ENCODE results near the gene BAIAP3.

Gene BAIAP3

DNA sequence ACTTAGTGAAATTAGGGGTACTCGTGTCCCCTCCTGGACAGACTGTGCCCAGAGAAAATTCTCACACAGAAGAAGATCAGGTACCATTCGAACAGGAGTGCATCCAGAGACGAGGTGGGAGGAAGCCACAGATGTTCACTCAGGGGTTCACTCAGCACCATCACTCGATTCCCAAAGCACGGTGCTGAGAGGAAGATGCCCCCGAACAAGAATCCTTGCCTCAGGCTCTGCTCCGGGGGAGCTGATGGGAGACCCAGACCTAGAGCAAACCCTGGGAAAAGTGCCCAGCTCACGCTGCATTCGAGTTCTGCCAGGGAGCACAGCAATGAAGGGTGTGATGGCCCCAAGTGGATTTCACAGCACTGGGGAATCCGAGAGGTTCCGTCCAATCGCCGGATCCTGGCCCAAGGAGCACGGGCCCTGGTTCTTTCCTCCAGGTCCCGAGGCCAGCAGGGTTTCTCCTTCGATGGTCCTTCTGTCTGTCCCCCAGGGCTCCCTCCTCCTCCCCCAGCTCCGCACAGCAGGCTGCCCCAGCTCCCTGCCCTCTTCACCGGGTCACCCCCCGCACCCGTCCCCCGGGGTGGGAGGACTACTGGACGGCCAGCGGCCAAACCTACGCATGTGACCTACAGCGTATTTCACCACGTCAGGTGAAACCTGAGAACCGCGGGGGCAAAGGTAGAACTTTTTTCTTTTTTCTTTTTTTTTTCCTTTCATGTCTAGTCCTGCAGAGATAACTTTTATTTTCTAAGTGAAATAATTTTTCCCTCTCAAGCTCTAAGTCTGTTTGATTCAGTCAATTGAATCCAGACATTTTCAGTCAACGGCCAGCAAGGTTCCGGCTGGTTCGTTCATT, 34.2 kb upstream of the BAIAP3 start:
- DNase-seq (ENCODE audit: low read depth in 2 of 2) = no peak

DNA sequence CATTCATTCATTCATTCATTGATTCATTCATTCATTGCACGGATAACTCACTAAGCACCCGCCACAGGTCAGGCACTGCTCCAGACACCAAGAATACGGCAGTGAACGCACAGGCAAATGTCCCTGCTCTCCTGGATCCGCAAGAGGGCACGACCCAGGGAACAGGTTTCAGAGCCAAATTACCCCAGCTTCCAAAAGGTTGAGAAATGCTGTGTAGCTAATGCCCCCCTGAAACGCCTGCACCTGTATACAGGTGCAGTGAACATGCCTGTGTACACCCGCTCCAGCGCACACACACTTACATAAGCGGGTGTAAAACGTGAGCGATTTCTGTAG, 33.6 kb upstream of the BAIAP3 start:
- DNase-seq (ENCODE audit: low read depth in 2 of 2) = no peak

DNA sequence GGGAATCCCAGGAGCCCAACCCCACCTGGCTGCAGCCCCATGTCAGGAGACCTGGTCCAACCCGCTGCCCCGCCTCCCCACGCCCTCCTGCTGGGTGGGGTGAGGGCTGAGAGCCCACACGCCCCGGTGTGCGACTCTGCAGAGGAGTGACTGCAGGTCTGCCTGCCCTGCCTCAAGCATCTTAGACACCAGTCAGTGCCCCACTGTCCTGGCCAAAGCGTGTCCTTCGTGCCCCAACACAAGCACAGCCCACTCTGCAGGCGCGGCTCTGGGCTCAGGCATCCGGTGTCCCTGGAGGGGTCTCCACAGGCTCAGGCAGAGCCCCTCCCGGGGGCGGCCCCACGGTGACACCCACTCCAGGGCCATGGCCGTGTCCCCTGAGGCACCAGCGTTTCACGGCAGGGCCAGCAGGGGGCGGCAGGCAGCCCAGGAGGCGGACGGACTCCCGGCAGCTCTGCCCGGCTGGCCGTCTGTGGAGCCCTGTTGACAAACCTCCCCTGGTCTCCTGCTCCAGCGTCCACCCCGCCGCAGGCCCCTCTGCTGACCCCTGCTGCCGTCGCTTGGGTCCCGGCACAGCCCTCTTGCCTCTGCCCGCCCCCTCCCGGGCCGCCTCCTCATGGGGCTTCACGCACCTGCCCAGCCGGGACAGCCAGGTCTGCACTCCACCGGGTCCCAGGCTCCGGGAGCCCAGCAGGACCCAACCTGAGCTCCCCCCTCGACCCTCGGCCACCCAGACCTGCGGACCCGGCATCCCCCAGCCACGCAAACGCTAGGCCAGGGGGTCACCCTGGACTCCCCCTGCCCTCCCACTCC, 32.6 kb upstream of the BAIAP3 start:
- DNase-seq (ENCODE audit: low read depth in 2 of 2) = peak; percentile 38 to 40

DNA sequence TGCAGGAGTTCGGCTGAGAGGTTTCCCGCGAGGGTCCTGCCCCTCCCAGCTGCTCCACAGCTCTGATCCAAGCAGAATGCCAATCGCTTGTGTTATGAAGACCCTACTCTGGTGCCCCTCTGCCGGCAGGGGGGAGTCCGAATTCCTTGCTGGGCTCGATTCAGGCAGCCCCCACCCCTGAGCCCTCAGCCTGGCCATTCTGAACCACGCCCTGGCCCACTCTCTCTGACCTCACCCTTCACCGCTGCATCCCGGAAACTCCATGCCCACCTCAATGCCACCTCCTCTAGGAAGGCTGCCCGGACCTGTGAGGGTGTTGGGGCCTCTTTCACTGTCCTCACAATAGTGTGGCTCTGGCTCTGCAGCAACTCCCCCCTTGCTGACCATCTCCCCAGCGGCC, 31.9 kb upstream of the BAIAP3 start:
- DNase-seq (ENCODE audit: low read depth in 2 of 2) = no peak

DNA sequence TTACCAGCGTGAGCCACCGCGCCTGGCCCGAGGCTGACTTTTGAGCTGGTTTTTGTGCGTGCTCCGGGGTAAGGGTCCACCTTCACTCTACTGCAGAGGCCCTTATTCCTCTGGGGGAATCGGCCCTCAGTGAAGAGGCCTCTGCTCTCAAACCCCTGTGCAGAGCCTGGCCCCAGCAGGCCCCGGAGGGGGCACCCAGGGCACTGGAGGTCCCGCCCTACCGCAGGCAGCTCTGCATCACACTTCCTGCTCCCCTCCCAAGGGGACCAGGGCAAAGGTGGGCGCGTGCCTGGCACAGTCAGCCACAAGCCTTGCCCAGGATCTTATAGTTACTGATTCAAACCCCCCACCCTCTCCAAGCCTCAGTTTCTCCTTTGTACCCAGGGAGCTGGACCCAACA, 27.6 kb upstream of the BAIAP3 start:
- DNase-seq (ENCODE audit: low read depth in 2 of 2) = no peak

DNA sequence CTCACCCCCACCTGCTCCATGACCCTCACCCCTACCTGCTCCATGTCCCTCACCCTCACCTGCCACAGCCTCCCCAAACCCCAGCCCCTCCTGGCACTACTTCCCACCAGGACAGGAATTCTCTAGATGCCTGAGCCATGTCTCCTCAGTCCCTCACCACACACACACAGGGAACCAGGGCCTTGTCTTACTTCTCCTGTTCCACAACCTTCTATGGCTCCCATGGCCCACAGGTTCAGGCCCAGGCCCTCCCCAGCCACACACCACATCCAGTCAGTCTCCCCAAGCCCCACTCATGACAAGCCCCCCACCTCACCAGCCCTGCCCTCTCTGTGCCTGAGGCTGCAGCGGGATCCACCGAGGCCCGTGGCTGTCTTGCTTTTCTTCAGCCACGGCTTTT, 27.1 kb upstream of the BAIAP3 start:
- no peak for DNase-seq (ENCODE audit: low read depth in 2 of 2)

DNA sequence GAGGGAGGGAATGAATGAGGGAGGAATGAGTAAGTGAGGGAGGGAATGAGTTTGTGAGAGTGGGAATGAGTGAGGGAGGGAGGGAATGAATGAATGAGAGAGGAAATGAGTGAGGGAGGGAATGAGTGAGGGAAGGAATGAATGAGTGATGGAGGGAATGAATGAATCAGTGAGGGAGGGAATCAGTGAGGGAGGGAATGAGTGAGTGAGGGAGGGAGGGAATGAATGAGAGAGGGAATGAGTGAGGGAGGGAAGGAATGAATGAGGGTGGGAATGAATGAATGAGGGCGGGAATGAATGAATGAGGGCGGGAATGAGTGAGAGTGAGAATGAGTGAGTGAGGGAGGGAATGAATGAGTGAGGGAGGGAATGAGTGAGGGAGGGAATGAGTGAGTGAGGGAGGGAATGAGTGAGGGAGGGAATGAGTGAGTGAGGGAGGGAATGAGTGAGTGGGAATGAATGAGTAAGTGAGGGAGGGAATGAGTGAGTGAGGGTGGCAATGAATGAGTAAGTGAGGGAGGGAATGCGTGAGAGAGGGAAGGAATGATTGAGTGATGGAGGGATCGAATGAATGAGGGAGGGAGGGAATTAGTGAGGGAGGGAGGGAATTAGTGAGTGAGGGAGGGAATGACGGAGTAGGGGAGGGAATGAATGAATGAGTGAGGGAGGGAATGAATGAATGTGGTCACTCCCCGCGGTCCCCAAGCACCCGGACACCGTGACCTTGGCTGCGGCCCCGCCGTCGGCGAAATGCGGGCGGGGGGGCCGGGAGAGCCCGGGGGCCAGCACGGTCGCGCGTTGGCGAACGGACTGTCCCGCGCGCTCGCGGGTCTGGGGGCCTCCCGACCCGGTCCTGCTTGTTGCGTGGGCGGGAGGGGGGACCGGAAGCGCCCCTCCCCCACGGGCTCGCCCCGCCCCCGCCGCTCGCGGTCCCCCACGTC, 25.1 kb upstream of the BAIAP3 start:
- no peak for DNase-seq (ENCODE audit: low read depth in 2 of 2)

DNA sequence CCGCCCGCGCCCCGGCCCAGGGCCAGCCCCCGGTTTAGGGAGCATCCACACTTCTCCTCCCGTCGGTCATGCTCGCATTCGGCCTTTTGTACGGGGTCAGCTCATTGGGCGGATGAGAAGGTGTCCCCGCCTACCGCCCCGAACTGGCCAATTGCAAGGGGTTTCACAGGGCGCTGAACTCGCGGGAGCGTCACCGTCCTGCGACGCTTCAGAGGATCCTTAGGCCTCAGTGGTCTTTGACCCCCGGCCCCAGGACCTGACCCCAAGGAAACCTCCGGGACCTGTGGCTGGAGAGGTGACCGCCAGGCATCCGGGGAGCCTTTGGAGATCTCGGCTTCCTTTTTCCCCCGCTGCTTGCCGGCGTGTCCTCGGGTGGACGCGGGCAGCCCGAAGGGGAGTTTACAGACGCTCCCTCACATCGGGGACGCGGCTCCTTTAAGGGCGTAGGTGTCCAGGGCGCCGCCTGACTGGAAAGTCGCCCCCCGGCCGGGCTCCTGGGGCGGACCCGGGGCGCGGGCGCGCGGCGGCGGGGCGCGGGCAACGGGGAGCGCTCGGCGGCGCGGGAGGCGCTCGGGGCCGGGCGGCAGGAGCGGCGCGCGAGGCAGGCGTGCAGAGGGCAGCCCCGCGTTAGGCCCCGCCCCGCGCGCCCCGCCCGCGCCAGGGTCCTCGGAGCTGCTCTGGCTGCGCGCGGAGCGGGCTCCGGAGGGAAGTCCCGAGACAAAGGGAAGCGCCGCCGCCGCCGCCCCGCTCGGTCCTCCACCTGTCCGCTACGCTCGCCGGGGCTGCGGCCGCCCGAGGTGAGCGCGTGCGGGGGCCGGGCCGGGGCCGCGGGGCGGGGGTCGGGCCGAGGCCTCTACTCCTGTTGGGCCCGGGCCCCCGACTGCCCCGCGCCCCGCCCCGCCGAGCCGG, 24.2 kb upstream of the BAIAP3 start, which contains the start of gene UBE2I:
Gene UBE2I, plus strand, starts transcription at position 660 of the 909 bp plus-strand sequence. CDS start 4,395 bp downstream, outside the sequence.
- peak; percentile 91 to 95 for DNase-seq (ENCODE audit: low read depth in 2 of 2)

DNA sequence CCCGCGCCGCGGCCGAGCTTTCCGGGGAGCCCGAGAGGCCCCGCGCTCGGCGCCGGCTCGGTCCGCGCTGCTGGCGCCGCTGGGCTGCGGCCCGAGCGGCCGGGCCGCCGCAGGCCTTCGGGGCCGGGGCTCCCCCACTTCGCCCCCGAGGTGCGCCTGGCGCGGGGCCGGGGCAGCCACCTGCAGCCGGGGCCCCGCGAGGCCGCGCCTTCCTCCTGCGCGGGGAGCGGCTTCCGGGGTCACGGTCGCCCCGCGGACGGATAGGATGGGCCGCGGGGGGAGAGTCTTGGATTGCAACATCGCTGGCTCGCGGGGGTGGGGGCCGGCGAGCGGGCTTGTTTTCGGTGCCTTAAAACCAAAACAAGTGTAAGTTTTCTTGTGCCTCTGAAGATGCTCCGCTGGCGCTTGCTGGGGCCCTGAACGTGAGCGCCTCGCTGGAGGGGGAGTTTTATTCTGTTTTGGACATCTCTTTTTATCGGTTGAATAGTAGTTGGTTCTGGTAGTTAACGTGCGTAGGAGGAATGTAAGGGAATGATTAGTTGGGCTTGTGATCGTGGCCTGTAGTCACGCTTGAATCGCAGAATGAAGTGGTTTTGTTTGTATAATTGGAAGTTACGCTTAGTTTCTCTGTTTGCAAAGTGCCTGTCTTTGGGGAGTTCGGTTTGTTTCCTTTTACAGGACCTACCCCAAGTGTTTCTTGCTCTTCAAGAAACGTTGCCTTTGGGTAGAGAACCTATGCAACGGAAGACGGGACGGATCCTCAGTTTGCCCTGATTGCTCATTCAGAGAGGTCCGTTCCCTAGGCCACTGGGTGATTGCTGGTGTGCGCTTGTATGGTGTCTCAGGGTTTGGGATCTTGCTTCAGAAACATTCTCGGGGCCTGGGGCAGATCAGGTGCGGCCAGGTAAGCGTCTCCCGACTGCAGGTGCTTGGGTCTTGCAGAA, 23.3 kb upstream of the BAIAP3 start:
- DNase-seq (ENCODE audit: low read depth in 2 of 2) = peak; percentile 28 to 30

DNA sequence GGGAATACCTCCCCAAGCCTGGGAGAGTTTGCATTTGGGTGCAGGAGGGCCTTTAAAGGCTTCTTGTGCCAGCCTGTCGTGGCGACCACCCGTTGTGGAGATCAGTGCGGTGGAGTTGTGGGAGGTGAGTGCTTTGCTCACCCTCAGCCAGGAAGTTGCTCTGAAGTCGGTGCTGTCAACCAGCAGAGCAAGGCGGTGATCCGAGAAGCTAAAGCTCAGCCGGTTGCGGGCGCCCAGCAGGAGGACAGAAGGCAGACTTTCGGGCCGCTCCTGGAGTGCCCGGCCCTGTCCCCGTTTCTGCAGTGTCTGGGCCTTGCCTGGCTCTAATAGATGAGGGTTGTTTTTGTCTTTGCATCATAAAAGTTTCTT, 22.6 kb upstream of the BAIAP3 start:
- no peak for DNase-seq (ENCODE audit: low read depth in 2 of 2)

DNA sequence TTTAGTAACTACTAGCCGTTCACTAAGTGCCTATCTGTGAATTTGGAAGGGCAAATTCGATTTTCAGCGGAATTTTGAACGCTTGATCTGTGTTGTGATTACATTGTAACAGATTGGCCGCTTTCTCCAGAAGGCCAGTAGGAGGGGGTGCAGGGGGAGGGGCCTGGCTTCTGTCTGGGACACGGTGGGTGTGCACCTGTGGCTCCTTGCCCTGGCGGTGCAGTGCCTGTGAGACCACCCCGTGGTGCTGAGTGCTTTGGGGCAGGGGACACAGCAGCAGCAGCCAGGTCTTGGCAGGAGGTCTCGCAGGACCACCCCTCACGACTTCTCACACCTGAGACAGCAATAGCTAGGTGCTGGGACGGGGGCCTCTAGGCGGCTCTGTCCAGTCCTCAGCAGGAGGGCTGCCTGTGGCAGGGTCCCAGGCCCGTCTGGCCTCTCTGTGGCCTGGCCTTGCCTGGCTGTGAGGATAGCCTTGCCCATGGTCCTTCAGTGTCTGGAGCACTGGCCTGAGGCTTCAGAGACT, 22.2 kb upstream of the BAIAP3 start:
- DNase-seq (ENCODE audit: low read depth in 2 of 2) = no peak

DNA sequence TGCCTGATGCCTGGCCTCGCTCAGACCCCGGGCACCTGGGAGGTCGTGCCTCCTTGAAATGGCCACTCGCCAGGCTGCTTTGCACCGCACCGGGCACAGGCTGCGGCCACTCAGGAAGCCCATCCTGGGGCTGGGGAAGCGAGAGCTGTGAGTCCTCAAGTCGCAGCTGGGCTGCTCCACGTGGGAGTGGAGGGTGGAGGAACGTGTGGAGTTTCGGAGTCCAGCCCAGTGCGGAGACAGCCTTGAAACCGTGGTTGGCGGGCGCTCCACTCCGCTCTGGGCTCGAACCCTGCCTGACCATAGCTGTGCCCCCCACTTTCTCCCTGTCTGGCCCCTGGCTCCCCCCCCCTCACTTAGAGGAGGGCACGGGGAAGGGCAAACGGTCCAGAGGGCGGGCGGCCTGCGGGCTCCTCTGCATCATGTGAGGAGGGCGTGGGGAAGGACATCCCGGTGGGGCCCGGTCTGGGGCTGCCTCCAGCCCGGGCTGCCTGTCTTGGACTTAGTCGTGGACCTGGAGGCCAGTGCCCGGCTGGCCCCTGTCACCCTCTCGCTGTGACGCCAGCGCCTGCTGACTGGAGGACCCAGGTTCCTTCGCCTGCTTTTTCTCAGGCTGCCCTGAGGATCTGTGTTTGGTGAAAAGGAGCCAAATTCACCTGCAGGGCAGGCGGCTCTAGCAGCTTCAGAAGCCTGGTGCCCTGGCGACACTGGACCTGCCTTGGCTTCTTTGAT, 21.5 kb upstream of the BAIAP3 start:
- DNase-seq (ENCODE audit: low read depth in 2 of 2) = no peak

DNA sequence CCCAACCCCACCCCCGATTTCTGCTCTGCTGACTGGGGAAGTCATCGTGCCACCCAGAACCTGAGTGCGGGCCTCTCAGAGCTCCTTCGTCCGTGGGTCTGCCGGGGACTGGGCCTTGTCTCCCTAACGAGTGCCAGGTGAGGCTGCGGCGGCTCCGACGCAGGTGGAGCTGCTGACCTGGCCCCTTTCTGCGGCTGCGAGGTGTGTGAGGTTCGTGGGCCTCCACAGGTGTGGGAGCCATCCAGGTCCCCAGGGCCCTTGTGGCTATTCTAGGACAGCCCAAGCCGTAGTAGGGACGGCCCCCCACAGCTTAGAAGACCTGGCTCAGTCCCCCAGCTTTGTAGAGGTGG, 21.0 kb upstream of the BAIAP3 start:
- DNase-seq (ENCODE audit: low read depth in 2 of 2) = no peak

DNA sequence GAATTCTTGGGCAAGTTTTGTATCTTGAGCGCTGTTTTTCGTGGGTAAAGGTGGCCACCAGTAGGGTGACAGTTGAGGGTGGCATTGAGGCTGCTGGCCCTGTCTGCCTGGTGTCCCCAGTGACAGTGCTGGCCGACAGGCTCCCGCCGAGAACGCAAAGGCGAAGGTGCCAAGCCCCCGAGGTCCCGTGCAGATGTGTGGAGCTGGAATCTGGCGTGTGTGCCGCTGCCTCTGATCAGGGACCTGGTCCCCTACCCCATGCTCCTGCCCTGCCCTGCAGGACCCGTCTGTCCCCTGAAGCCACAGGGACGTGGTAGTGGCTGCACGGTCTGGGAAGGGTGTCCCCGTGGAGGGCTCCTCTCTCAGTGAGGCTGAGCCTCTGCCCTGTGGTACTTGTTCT, 20.5 kb upstream of the BAIAP3 start:
- no peak for DNase-seq (ENCODE audit: low read depth in 2 of 2)

DNA sequence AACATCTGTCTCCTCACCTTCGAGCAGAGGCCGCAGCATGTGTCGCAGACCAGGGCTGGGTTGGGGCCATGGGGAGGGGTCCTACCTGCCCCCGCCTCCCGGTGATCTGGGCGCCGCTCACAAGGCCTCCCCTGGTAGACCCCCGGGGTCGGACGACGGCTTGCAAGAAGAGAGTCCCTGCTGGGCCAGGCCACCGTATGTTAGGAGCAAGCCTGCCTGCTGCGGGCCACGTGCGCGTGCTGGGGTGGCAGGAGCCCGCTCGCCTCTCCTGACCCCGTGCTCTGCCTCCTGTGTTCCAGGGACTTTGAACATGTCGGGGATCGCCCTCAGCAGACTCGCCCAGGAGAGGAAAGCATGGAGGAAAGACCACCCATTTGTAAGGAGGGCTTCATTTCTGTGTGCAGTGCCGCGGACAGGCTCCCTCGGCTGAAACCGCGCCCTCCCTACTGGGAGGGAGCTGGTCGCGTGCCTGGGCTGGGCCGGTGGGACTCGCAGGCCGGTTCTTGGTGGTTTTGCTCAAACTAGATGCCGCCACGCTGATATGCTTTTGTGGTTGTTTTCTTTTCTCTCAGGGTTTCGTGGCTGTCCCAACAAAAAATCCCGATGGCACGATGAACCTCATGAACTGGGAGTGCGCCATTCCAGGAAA, 19.6 kb upstream of the BAIAP3 start:
- no peak for DNase-seq (ENCODE audit: low read depth in 2 of 2)

DNA sequence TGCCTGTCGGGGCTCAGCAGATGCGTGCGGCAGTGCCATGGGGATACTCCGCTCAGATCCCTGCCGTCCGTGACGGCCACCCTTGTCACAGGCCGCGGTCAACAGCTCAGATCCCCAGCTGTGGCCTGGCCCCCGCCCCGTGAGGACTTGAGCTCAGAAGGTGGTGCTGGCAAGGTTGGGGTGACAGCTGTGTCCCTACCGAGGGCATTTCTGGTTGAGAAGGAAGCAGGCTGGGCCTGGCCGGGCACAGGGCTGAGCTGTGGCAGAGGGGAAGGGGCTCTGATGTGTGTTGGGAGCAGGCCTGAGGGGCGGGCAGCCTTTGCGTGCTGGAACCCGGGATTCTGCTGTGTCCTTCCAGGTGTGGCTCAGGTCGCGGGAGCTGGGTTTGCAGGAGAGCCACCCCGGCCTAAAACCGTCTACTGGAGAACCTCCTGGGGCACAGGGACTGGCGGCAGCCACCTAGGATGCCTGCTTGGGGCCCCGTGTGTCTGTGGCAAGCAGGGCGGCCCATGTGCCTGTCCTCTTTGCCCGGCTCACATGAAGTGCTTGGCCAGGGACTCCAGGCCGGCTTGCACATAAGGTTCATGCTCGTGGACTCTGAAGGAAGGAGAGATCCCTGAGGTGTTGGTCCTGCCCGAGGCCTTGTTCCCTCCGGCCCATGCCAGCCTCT, 18.9 kb upstream of the BAIAP3 start:
- DNase-seq (ENCODE audit: low read depth in 2 of 2) = no peak

DNA sequence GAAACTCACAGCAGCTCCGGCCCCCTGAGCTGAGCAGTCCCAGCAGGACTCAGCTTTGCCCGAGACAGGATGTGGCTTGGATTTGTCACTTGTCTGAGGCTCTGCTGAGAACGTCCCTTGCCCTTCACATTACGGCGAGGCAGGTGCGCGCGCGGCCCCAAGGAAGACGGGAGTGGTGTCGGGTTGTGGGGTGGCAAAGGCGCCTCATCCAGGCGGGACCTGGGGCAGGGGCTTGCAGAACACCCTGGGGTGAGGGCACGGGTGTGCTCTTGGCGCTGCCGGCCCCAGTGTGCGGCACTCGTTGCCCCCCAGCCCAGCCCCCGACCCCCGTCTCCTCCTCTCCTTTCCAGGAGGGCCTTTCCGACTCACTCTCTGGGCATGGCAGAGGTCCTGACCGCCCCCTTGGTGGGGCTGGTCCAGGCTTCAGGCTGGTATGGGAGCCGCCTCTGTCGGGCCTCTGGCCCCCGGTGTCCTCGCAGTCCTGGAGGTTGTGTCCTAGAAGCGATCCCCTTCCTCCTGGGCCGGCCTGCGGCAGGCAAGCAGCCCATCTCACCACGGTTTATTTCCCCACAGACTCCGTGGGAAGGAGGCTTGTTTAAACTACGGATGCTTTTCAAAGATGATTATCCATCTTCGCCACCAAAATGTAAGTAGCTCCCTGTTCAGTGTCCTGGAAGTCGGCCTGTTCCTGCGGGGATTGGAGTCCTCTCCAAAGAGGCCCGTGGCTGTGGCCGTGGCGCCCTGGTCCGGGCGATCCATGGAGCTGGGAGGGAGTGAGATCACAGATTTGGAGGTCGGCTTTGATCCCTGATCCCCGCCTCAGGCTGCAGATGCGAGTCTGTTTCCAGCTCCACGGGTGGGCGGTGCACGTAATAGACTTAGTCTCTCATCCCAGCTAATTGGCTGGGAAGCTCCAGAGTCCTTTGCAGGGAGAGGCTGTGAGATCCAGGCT, 18.1 kb upstream of the BAIAP3 start:
- DNase-seq (ENCODE audit: low read depth in 2 of 2) = no peak
